GM23338 (cell line): Measurements from ENCODE around the gene CCDC3. TPM values are rescaled to one million over a fixed set of nuclear protein-coding genes. Genes with fewer than 3 reads are reported as not detected.

ENCODE experiments used
- ATAC-seq: fragments of 200-7000 bp; cut with Tn5 transposase; 3 replicates; pipeline ENCODE4 v1.9.1; 2020
- DNase-seq: peaks from one replicate; pipeline ENCODE4 v3.0.0-alpha.2; 2015; ENCODE audit warnings: low spot score
- H2AFZ ChIP-seq: fragments of 200-600 bp; sonication (generic); 2 replicates; pipeline ENCODE4 v1.8.0; 2016; ENCODE audit warnings: antibody characterized with exemption, mild to moderate bottlenecking, moderate library complexity
- H3F3A ChIP-seq: fragments of 200-600 bp; sonication (generic); replicated peaks from 2 replicates; pipeline ENCODE4 v1.8.0; 2017; ENCODE audit warnings: antibody characterized with exemption, mixed run types, low read depth
- H3K27ac ChIP-seq: fragments of 200-600 bp; sonication (generic); 2 replicates; pipeline ENCODE4 v1.6.1; 2016; ENCODE audit warnings: low read depth
- H3K27me3 ChIP-seq: fragments of 200-600 bp; sonication (generic); 2 replicates; pipeline ENCODE4 v1.8.0; 2016; ENCODE audit warnings: mild to moderate bottlenecking, mixed run types, moderate library complexity; ENCODE audit not compliant: insufficient read depth
- H3K36me3 ChIP-seq: fragments of 200-600 bp; sonication (generic); 2 replicates; pipeline ENCODE4 v1.8.0; 2016; ENCODE audit warnings: mild to moderate bottlenecking; ENCODE audit not compliant: insufficient read depth
- H3K4me1 ChIP-seq: fragments of 200-600 bp; sonication (generic); 2 replicates; pipeline ENCODE4 v1.8.0; 2016; ENCODE audit warnings: mild to moderate bottlenecking, moderate library complexity; ENCODE audit not compliant: insufficient read depth
- H3K4me2 ChIP-seq: fragments of 200-600 bp; sonication (generic); 2 replicates; pipeline ENCODE4 v1.7.1; 2017; ENCODE audit warnings: mixed run types
- H3K4me3 ChIP-seq: fragments of 200-600 bp; sonication (generic); 2 replicates; pipeline ENCODE4 v1.6.1; 2016; ENCODE audit warnings: mixed run types
- H3K79me2 ChIP-seq: fragments of 200-600 bp; sonication (generic); replicated peaks from 2 replicates; pipeline ENCODE4 v1.8.0; 2017; ENCODE audit warnings: mild to moderate bottlenecking; ENCODE audit not compliant: insufficient read depth
- H3K9me2 ChIP-seq: fragments of 200-600 bp; sonication (generic); 2 replicates; pipeline ENCODE4 v1.8.0; 2017; ENCODE audit not compliant: insufficient read depth
- H4K20me1 ChIP-seq: fragments of 200-600 bp; sonication (generic); replicated peaks from 2 replicates; pipeline ENCODE4 v1.8.0; 2017; ENCODE audit warnings: mild to moderate bottlenecking; ENCODE audit not compliant: insufficient read depth
- H3K27ac Mint-ChIP-seq: 2 replicates; pipeline ENCODE4 v1.8.0; 2020; ENCODE audit warnings: inconsistent platforms, mild to moderate bottlenecking, moderate library complexity, mixed read lengths
- H3K27me3 Mint-ChIP-seq: 3 replicates; pipeline ENCODE4 v1.8.0; 2022; ENCODE audit warnings: low read depth, mild to moderate bottlenecking, moderate library complexity, mixed read lengths, inconsistent platforms; ENCODE audit not compliant: insufficient read depth, poor library complexity
- H3K36me3 Mint-ChIP-seq: 3 replicates; pipeline ENCODE4 v1.8.0; 2021; ENCODE audit warnings: low read depth, mild to moderate bottlenecking, inconsistent platforms, moderate library complexity, mixed read lengths
- H3K4me1 Mint-ChIP-seq: 3 replicates; pipeline ENCODE4 v1.8.0; 2020; ENCODE audit warnings: mild to moderate bottlenecking, inconsistent platforms, mixed read lengths
- H3K4me3 Mint-ChIP-seq: 3 replicates; pipeline ENCODE4 v1.8.0; 2021; ENCODE audit warnings: moderate library complexity, mild to moderate bottlenecking, inconsistent platforms, mixed read lengths
- H3K9me3 Mint-ChIP-seq: 3 replicates; pipeline ENCODE4 v1.8.0; 2020; ENCODE audit warnings: moderate library complexity, mild to moderate bottlenecking, inconsistent platforms, mixed read lengths
- CREB1 ChIP-seq: fragments of 250-450 bp; sonication (Bioruptor Pico); IDR thresholded peaks from 2 replicates; pipeline ENCODE4 v1.5.0; 2020; ENCODE audit warnings: low read depth, mild to moderate bottlenecking, moderate library complexity
- EZH2 ChIP-seq: fragments of 200-600 bp; sonication (generic); IDR thresholded peaks from one replicate; pipeline ENCODE4 v1.8.0; 2017; ENCODE audit warnings: antibody characterized with exemption, mild to moderate bottlenecking, low read depth; ENCODE audit not compliant: unreplicated experiment
- EZH2phosphoT487 ChIP-seq: fragments of 200-600 bp; sonication (generic); IDR thresholded peaks from one replicate; pipeline ENCODE4 v1.8.1; 2018; ENCODE audit warnings: antibody characterized with exemption; ENCODE audit not compliant: unreplicated experiment
- JUNB ChIP-seq: IDR thresholded peaks from one replicate; pipeline ENCODE4 v1.6.1; 2016; ENCODE audit warnings: antibody characterized with exemption; ENCODE audit not compliant: unreplicated experiment
- NANOG ChIP-seq: IDR thresholded peaks from 2 replicates; pipeline ENCODE4 v1.6.1; 2016; ENCODE audit warnings: antibody characterized with exemption, borderline replicate concordance
- POLR2AphosphoS5 ChIP-seq: IDR thresholded peaks from 2 replicates; pipeline ENCODE4 v1.6.1; 2016; ENCODE audit warnings: antibody characterized with exemption, low read depth
- ZNF114 ChIP-seq: fragments of 250-450 bp; sonication (Bioruptor Pico); IDR thresholded peaks from 2 replicates; pipeline ENCODE4 v1.5.0; 2020; ENCODE audit warnings: mild to moderate bottlenecking, moderate library complexity
- ZNF331 ChIP-seq: fragments of 250-450 bp; sonication (Bioruptor Pico); IDR thresholded peaks from 2 replicates; pipeline ENCODE4 v1.5.0; 2020; ENCODE audit warnings: low read depth, mild to moderate bottlenecking, moderate library complexity
- ZNF462 ChIP-seq: fragments of 250-450 bp; sonication (Bioruptor Pico); IDR thresholded peaks from 2 replicates; pipeline ENCODE4 v1.5.0; 2020; ENCODE audit warnings: mild to moderate bottlenecking, moderate library complexity
- polyA plus RNA-seq: library from polyadenylated mRNA; unstranded; fragments of >200 nt; fragmentation: Nextera tagmentation; extraction: Ambion mirVana; gene quantifications from 2 replicates; pipeline ENCODE4 v1.2.1, GENCODE V29; 2016
- total RNA-seq: library from RNA; depleted of rRNA; stranded (reverse); fragments of >200 nt; shearing (Covaris generic); gene quantifications from 2 replicates; pipeline ENCODE4 v1.2.3, GENCODE V29; 2014

Gene CCDC3
- total and polyA plus RNA-seq, 2 experiments from 2014 or later = 1.4 to 5.2 TPM

- H3K36me3 ChIP-seq = no peaks in the 10 kb centered on the region
- DNase-seq = no peak
- no peaks in the 10 kb centered on the region for H3K27me3 ChIP-seq
- no peaks in the 10 kb centered on the region for H3K4me1 Mint-ChIP-seq
- no peaks in the 10 kb centered on the region for H3K9me2 ChIP-seq
- H2AFZ ChIP-seq = no peak overlapping the region
- H3K4me2 ChIP-seq = no peak overlapping the region
- no peak for TF ChIP-seq EZH2
- no peak for TF ChIP-seq JUNB
- TF ChIP-seq NANOG = no peak
- TF ChIP-seq CREB1 (CRISPR knock-in tag) = no peak
- no peak for TF ChIP-seq POLR2AphosphoS5
- no peak for TF ChIP-seq ZNF331 (CRISPR knock-in tag)
- no peak for TF ChIP-seq EZH2phosphoT487
- TF ChIP-seq ZNF462 = no peak
- TF ChIP-seq ZNF114 (CRISPR knock-in tag) = no peak
- ATAC-seq = no peak
- no peaks in the 10 kb centered on the region for H3F3A ChIP-seq
- H3K36me3 Mint-ChIP-seq = no peaks in the 10 kb centered on the region; the same call in 2 of the 3 replicates
- H3K4me3 ChIP-seq = no peak overlapping the region
- H3K4me1 ChIP-seq = peaks cover 7% of the 10 kb centered on the region; the same call in 1 of the 2 replicates
- no peak overlapping the region for H3K27ac Mint-ChIP-seq
- no peaks in the 10 kb centered on the region for H3K79me2 ChIP-seq
- no peak overlapping the region for H3K4me3 Mint-ChIP-seq
- peaks cover 13% of the 10 kb centered on the region for H3K9me3 Mint-ChIP-seq
- H3K27me3 Mint-ChIP-seq = peaks cover 2% of the 10 kb centered on the region
- H3K27ac ChIP-seq = no peak overlapping the region
- no peaks in the 10 kb centered on the region for H4K20me1 ChIP-seq
These were observed 39.0 kb downstream of the CCDC3 start for GRCh38 chr10:12962556-12962955.
